Bone marrow (tissue), 2 donors: Measurements from ENCODE around the gene IL31RA.
"Not testable (repeated sequence)": the region's sequence is repeated elsewhere in the genome, so short reads cannot be mapped to it uniquely, and the experiment has no call there.

Experiments
- DNase-seq, 2 donors: peaks; one replicate each; lab custom pipeline; 2025; lab: John Stamatoyannopoulos, UW

IL31RA gene

DNA sequence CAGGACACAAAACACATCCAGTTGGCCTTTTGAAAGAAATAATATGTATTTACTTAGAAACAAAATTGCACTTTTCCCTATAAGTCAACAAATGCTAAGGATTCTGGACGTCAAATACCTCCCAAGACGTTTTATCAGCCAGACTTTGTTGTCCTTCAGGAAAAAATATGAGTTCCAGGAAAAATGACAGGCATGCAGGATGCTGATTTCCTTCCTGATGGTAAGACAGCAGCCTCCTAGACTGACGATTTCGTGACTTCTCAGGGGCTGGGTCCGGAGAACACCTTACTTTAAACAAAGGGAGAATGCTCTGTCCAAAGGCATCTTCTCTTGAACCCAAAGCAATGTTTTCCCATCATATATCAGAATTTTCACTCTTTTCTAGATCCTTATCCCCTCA lies 74.6 kb downstream of the IL31RA start:
- DNase-seq = no peak

DNA sequence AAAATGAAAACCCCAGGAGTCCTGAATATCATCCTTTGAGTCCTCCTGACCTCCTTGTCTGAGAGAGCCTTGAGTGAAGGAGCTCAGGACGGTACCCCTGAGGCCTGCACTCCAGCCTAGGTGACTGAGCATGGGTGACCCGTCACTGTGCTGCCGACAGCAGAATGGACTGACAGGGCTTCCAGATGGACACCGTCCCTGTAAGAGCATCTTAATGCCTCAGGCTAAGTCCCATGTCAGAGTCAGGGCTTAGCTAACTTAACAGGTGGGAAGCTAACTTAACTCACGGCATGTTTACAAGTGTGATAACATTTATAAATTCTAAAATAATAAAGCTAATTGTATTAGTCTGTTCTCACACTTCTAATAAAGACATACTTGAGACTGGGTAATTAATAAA lies 75.3 kb downstream of the IL31RA start:
- no peak for DNase-seq

DNA sequence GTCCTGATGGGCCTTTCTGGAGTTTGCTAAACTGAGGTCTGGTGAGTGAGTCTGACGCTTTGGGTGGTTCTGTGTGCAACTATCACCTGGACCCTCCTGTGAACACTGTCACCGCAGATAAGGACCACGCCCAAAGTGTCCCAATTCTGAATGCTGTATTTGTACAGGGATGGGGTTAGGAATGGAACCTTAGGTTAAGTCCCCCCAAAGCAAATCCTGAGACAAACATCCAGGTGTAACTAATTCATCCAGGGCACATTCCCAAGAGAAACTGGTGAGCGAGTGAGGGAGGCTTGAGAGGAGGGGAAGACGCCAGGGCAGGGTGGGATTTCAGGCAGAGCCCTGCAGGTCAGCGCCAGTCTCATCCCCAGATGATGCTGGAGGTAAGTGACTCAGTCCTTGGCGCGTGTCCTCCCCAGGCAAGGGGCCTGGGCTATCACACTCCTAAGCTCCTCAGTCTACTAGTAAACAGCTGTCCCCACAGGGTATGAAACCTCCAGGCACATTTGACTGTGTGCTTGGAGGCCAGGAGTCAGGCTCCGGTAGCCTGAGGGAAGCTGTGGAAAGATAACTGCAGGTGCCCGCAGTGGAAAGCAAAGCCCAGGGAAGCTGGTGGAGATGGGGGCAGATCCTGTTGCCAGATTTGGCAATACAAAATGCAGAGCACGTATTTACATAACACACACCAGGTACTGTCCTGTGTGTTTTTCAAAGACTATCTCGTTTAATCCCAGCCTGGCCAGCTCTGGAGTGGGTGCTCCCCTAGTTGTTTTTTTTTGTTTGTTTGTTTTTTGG lies 76.9 kb downstream of the IL31RA start:
- DNase-seq = no peak

DNA sequence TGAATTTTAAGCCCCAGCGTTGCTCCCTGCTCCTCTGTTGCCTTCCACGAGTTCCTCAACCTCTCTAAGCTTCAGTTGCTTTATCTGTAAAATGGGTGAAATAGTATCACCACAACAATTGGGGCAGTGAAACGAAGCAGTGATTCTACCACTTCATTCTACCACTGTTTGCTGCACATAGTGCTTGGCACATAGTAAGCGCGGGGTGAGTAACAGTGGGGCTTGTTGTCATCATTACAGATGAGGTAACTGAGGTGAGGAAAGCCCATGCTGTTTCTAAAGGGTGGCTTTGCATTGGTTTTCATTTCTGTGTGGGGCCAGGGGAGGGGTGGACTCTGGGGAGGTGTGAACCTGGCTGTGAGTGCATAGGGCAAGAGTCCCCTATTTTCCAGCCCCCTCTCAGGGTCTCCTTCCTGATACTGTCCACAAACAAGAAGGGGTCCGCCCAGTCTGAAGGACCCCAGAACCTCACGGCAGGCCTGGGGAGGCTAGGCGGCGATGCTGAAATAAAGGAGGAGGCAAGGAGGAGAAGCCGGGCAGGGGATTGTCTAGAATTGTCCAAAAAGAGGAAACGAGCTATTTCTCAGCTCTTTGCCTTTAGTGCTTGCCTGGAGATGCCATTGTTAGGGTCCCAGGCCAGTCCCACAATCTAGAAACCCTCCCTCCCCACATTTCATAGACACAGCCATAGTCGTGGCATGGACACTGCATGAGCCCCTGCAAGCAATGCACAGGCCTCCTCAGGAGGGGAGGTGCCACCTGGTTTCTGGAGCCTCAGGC lies 78.1 kb downstream of the IL31RA start:
- no peak for DNase-seq

DNA sequence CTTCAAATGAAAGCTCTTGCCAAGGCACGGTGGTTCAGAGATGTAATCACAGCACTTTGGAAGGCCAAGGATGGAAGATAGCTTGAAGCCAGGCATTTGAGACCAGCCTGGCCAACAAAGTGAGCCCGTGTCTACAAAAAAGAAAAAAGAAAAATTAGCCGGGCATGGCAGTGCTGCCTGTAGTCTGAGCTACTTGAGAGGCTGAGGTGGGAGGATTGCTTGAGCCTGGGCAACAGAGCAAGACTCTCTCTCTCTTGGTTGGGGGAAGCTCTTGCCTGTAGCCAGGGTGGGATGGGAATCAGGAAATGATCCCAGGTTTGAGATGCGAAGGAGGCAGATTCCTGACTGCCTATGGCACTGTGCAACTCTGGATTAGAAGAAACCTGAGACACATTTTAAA lies 81.5 kb downstream of the IL31RA start:
- no peak for DNase-seq

DNA sequence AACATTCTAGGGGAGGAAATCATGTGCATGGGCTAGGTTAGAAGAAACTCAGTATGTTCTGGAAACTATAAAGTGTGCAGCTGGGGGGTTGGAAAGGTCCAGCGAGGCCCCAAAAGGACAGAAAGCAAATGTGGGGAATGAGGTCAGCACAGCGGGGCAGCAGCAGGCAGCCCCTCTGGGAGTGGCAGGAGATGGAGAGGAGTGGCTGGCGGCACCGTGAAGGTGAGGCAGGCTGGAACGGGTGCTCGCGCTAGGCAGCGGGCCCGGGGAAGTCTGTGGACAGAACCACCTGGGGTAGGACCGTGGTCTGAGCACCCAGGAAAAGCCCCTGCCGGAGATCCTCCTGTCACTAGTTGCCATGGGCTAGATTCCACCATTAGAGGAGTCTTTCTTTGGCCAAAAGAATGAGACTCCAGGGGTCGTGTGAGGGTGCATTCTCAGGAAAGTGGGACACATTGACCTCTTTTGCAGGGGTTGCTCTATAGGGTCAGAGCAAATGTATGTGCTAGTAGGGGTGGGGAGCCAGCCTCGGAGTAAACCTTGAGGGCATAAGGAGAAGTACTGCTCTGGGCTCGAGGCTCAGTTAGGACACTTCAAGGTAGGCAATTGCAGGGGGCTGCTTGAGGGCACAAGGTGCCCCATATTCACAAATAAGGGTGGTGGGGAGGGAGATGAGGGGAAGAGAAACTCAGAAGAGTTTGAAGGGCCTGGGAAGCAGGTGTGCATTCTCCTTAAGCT lies 82.4 kb downstream of the IL31RA start:
- DNase-seq = no peak

DNA sequence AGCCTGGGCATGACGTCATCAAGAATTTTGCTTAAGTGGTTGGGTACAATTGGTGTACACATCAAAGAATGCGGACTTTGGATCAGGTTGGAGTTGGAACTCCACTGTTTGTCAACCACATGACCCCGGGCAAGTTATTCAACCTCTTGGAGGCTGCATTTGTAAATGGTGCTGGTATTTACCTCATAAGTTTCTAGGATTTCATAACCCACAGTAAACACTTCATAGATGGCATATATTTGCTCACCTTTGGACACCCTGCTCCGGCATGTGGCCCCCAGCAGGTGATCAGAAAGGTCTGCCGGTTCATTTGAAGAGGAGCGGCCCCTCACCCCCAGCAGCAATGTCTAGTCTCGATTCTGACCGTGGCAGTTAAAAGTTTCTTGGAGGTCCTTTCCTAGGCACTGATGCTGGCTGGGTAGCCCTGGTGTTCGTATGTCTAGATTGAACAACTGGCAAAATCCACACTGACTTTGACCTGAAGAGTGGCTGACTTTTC lies 83.0 kb downstream of the IL31RA start:
- DNase-seq = no peak

DNA sequence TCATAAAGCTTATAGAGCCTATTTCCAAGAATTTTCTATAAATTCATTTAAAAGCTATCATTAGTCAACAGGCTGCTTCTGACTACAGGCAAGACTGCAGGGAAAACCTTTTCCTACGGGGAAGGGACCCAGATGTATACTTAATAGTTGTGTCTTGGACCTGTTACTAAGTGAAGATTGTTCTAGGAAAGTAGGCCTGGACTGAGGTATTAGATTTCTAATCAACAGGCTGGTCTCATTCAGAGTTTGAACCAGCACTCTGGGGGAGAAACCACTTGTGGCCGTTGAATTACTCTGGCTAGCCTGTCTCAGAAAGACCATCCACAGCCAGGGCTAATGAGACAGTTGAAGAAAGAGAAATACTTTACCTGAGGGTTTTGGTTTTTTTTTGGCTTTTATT lies 83.6 kb downstream of the IL31RA start:
- no peak for DNase-seq

DNA sequence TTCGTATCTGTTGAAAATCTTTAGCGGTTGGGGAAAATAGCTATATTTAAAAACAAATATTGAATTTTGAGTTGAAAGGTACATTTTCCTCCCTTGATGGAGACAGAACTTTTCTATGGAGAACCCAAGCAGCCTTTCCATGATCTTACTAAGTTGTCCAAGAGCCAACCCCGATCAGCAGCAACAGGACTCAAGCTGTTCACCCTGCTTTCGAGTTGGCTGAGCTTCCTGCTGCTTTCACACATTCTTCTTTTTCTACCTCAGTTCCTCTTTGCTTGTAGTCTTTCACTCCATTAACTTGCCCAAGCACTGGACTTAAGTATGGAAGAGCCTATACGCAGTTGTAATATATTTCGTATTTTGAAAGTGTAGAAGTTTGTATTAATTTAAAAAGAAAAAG lies 84.2 kb downstream of the IL31RA start:
- DNase-seq = no peak

DNA sequence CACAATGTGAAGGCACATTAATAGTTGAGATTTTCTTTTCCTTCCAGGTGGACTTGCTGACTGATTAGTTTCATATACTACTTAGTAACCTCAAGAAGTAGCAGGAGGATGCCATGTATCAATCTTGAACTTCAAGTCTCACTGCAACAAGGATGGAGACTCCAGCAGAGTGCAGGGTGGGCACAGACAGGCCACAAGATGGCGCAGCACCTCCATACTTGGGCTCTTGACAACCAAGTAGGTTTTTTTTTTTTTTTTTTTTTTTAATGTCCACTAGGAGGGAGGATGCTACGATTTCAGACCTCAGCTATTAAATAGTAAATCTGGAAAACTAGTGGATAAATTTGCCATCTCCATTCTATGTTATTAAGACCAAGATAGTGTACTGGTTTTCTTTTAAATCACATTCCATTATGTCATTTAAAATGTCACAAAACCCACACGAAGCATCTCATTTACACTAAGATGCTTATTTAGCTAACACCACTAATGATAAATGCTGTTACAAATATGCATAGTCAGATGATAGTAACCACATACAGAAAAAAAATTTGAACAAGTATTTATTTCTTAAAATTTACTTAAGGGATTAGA lies 85.0 kb downstream of the IL31RA start:
- DNase-seq = peak; percentile 16 to 74

DNA sequence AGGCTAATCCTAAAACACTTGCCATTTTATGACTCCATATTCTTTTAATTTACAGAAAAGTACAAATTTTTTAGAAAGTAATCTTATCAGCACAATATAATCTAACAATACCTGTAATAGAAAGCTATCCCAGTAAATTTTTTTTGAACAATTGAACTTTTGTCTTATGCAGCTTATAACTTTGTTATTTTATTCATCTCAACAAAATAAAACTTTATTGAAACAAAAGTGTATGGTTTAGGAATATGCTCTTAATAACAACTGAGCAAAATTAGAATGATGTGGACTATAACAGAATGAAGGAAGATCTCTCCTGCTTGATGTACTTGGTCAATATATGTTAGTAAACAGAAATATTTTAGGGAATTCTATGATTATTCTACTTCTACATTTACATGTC lies 86.4 kb downstream of the IL31RA start:
- not testable (repeated sequence) for DNase-seq

DNA sequence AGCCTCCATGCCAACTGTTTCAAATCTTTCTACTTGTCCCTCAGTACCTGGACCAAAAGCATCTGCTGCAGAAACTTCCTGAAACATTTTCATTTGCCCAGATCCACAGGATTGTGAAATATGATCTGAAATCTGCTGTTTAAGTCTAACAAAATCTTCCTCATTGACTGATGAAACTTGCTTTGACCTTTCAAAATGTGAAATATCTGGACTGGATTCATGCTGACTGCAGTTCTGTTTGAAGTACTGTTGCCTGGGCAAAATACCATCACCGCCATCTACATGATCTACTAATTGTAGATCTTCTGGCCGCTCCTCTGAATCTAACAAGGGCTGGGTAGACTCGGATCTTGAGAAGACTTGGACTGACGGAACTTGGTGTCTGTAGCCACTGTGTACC lies 90.0 kb downstream of the IL31RA start:
- DNase-seq = not testable (repeated sequence)

DNA sequence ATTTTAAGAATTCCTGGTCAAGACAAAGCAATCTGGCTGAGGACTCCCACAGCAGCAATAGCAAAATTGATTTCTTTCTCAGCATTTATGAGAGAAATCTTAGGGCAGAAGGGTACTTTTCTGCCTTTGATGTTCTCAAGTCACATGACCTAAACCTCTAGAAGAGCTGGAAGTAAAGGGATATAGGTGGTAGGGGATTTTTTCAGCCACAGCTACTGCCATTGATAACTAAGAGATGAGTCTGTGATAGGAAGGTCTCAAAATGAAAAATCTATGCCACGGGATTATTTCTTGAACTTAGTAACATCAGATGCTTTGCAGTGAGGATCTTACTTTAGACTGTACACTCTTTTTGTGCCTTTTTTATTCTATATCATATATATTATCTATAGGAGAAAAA lies 108.1 kb downstream of the IL31RA start:
- no peak for DNase-seq

DNA sequence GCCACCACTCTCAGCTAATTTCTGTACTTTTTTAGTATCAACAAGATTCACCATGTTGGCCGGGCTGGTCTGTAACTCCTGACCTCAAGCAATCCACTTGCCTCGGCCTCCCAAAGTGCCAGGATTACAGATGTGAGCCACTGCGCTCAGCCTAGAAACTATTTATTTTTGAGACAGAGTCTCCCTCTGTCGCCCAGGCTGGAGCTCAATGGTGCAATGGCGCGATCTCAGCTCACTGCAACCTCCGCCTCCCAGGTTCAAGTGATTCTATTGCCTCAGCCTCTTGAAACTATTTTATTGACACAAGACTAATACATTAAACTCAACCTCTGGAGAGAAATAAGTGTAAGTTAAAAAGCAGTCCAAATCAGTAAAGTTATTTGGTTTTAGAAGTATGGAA lies 109.6 kb downstream of the IL31RA start:
- DNase-seq = no peak

DNA sequence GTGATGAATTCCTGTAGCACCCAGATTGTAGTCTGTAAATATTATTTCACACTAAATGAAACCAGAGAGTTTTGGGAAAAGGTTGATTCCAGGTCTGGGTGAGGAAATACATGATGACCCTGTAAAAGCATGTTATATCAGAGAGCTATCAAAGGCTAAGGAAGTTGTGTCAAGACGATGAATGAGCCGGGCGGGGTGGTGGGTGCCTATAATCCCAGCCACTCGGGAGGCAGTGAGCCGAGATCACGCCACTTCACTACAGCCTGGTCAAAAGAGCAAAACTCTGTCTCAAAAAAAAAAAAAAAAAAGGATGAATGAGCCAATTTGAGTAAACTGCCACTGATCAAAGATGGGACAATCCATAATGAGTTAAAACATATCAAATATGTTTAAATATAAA lies 114.4 kb downstream of the IL31RA start:
- DNase-seq = no peak

DNA sequence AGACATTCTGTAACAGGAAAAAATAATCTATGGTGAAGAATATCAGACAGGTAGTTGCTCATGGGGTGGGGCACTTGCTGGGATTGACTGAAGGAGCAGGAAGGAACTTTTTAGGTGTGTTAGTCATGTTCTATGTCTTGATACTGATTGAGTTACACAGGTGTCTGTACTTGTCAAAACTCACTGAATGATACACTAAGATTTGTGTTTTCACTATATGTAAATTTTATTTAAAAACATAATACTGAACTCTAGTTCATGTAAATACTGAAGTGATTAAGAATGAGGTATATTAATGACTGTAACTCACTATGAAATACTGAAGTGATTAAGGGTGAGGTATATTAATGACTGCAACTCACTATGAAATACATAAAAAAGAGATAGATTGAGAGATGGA lies 115.1 kb downstream of the IL31RA start:
- no peak for DNase-seq

DNA sequence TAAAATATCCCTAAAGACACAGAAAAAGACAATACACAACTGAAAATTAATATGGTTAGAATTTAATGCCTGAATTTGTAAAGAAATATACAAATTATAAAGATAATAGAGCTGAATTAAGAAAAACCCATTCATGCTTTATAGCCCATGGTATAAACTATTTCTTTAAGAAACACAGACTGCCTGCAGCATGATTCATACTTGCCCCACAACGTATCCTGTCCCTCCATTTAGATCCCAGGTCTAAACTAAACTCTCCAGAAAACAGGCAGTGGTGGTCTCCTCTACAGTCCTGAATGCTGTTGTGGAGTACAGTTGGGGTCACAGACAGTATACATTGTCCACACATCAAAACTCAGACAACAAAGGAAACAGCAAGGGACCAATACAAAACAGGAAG lies 118.8 kb downstream of the IL31RA start:
- no peak for DNase-seq
